IMR-90 (cell line): ENCODE results near the gene RANBP3.

Experiments
- MXI1 ChIP-seq: IDR thresholded peaks from 2 replicates; pipeline ENCODE4 v1.6.1; 2012; ENCODE audit warnings: low read depth, mild to moderate bottlenecking, low read length, moderate library complexity, borderline replicate concordance
- POLR2A ChIP-seq: IDR thresholded peaks from 2 replicates; pipeline ENCODE4 v1.6.1; 2012; ENCODE audit warnings: mild to moderate bottlenecking, low read depth, low read length
- RCOR1 ChIP-seq: IDR thresholded peaks from 2 replicates; pipeline ENCODE4 v1.6.1; 2012; ENCODE audit warnings: mild to moderate bottlenecking, low read length, improper control_type of control experiment; ENCODE audit not compliant: insufficient replicate concordance
- TF ChIP-seq, protein P1 (sequence below): conservative IDR thresholded peaks from 2 replicates; pipeline ENCODE4 v1.5.1; 2012; ENCODE audit warnings: mild to moderate bottlenecking, low read depth, low read length, improper control_type of control experiment

DNA sequence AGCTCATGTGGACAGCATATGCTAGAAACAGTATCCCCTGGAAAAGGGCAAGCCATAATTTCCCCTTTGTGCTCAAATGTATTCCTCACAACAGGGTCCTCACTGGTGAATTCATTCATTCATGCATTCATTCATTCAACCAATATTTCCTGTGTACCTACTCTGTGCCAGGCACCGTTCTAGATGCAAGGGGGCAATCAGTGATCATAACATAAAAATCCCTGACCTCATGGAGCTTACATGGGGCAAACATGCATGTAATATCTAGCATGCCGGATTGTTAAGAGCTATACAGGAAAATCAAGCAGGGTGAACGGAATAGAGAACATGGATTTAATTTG lies 2.6 kb downstream of the RANBP3 start:
- TF ChIP-seq, protein P1, sequence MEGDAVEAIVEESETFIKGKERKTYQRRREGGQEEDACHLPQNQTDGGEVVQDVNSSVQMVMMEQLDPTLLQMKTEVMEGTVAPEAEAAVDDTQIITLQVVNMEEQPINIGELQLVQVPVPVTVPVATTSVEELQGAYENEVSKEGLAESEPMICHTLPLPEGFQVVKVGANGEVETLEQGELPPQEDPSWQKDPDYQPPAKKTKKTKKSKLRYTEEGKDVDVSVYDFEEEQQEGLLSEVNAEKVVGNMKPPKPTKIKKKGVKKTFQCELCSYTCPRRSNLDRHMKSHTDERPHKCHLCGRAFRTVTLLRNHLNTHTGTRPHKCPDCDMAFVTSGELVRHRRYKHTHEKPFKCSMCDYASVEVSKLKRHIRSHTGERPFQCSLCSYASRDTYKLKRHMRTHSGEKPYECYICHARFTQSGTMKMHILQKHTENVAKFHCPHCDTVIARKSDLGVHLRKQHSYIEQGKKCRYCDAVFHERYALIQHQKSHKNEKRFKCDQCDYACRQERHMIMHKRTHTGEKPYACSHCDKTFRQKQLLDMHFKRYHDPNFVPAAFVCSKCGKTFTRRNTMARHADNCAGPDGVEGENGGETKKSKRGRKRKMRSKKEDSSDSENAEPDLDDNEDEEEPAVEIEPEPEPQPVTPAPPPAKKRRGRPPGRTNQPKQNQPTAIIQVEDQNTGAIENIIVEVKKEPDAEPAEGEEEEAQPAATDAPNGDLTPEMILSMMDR = no peak
- TF ChIP-seq RCOR1 (no peak), POLR2A (no peak), MXI1 (no peak)
